ENCODE measurements around the gene IGFN1.

Gene IGFN1

GRCh38 chr1:201185123-201185453, 5.5 kb upstream of the IGFN1 start:
- no peak for DNase-seq (ENCODE audit: low read depth in 2 of 2)

GRCh38 chr1:201185527-201186128, 5.0 kb upstream of the IGFN1 start:
- DNase-seq (ENCODE audit: low read depth in 2 of 2) = no peak

- no peak for DNase-seq (ENCODE audit: low read depth in 2 of 2)
Observed at GRCh38 chr1:201186192-201186591, 4.4 kb upstream of the IGFN1 start.

GRCh38 chr1:201189085-201189484, 1.5 kb upstream of the IGFN1 start:
- DNase-seq (ENCODE audit: low read depth in 2 of 2) = no peak

GRCh38 chr1:201190005-201190404, 619 bp upstream of the IGFN1 start:
- DNase-seq (ENCODE audit: low read depth in 2 of 2) = no peak

GRCh38 chr1:201191653-201192260, 1.1 kb downstream of the IGFN1 start:
- no peak for DNase-seq (ENCODE audit: low read depth in 2 of 2)

- DNase-seq (ENCODE audit: low read depth in 2 of 2) = no peak
Observed at GRCh38 chr1:201192261-201192788, 1.7 kb downstream of the IGFN1 start.

GRCh38 chr1:201194046-201194445, 3.4 kb downstream of the IGFN1 start:
- no peak for DNase-seq (ENCODE audit: low read depth in 2 of 2)

- DNase-seq (ENCODE audit: low read depth in 2 of 2) = no peak
Observed at GRCh38 chr1:201198598-201198997, 8.0 kb downstream of the IGFN1 start.

GRCh38 chr1:201205036-201205435, 14.4 kb downstream of the IGFN1 start:
- no peak for DNase-seq (ENCODE audit: low read depth in 2 of 2)

- no peak for DNase-seq (ENCODE audit: low read depth in 2 of 2)
Observed at GRCh38 chr1:201206176-201206575, 15.6 kb downstream of the IGFN1 start.

GRCh38 chr1:201207046-201207445, 16.4 kb downstream of the IGFN1 start:
- DNase-seq (ENCODE audit: low read depth in 2 of 2) = no peak

- DNase-seq (ENCODE audit: low read depth in 2 of 2) = no peak
Observed at GRCh38 chr1:201208236-201208635, 17.6 kb downstream of the IGFN1 start.

GRCh38 chr1:201212056-201212455, 21.4 kb downstream of the IGFN1 start:
- DNase-seq (ENCODE audit: low read depth in 2 of 2) = no peak

- DNase-seq (ENCODE audit: low read depth in 2 of 2) = no peak
Observed at GRCh38 chr1:201212461-201213055, 21.9 kb downstream of the IGFN1 start.

- no peak for DNase-seq (ENCODE audit: low read depth in 2 of 2)
Observed at GRCh38 chr1:201213106-201213770, 22.6 kb downstream of the IGFN1 start.

- no peak for DNase-seq (ENCODE audit: low read depth in 2 of 2)
Observed at GRCh38 chr1:201213926-201214325, 23.3 kb downstream of the IGFN1 start.

- no peak for DNase-seq (ENCODE audit: low read depth in 2 of 2)
Observed at GRCh38 chr1:201214461-201214860, 23.8 kb downstream of the IGFN1 start.

- no peak for DNase-seq (ENCODE audit: low read depth in 2 of 2)
Observed at GRCh38 chr1:201214886-201215285, 24.3 kb downstream of the IGFN1 start.

GRCh38 chr1:201215531-201216357, 25.1 kb downstream of the IGFN1 start:
- DNase-seq (ENCODE audit: low read depth in 2 of 2) = no peak

- DNase-seq (ENCODE audit: low read depth in 2 of 2) = no peak
Observed at GRCh38 chr1:201216395-201217085, 25.9 kb downstream of the IGFN1 start.
